ENCODE results near the gene ARFIP1. TPM values are rescaled to one million over a fixed set of nuclear protein-coding genes. Genes with fewer than 3 reads are reported as not detected.

ARFIP1 gene
- total and polyA plus RNA-seq, 9 of the 15 experiments (the other 6 are each of a cell fraction or from before 2014, with no cell fraction given), result 14.1 to 25.1 (median 20.9) TPM

DNA sequence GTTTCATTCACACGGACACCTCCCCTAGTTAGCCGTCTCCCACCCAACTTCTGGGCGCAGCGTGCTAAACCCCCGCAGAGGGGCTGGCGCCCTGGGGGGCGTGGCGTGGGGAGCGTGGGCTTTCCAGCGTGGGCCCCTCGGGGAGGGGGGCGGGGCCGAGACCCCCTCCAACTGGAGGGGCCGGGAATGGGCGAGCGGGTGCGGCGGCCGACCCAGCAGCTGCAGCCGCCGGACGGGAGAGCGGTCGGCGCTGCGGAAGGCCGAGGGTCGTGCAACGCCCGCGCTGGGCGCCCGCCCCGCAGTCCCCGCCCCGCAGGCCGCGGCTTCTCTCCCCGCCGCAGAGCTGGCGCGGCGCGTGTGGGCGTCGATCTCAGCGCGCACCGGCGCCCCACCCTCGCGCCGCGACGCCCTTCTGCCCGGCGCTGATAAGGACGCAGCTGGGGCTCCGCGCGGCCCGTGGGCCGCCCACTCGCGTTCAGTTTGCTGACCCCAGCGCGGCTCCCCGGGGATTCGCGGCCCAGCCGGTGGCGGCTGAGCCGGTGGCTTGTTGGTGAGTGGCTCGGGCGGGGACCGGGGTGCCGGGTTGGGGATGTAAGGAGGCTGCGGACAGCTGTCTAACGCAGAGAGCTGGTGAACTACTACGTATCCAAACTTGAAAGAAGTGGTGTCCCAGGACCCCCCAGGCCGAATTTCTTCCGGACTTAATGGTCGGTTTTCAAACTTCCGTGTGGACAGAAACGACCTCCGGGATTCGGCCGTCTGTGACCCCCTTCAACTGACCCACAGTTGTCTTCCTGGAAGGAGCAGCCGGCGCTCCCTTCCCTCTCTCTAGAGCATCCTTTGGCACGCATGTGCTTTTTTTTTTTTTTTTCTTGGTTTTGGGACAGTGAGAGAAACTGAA lies 157.8 kb downstream of the ARFIP1 start (continued):
- TF ChIP-seq, protein P1, sequence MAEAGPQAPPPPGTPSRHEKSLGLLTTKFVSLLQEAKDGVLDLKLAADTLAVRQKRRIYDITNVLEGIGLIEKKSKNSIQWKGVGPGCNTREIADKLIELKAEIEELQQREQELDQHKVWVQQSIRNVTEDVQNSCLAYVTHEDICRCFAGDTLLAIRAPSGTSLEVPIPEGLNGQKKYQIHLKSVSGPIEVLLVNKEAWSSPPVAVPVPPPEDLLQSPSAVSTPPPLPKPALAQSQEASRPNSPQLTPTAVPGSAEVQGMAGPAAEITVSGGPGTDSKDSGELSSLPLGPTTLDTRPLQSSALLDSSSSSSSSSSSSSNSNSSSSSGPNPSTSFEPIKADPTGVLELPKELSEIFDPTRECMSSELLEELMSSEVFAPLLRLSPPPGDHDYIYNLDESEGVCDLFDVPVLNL (CRISPR knock-in tag; IDR thresholded peaks at IDR 0.05; ENCODE audit: low read depth), result no peak
- no peak for TF ChIP-seq OTX1 (CRISPR knock-in tag; IDR thresholded peaks at IDR 0.05)
- TF ChIP-seq, protein P2, sequence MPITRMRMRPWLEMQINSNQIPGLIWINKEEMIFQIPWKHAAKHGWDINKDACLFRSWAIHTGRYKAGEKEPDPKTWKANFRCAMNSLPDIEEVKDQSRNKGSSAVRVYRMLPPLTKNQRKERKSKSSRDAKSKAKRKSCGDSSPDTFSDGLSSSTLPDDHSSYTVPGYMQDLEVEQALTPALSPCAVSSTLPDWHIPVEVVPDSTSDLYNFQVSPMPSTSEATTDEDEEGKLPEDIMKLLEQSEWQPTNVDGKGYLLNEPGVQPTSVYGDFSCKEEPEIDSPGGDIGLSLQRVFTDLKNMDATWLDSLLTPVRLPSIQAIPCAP (CRISPR knock-in tag; IDR thresholded peaks at IDR 0.05; ENCODE audit: borderline replicate concordance), result no peak
- TF ChIP-seq, protein P3, sequence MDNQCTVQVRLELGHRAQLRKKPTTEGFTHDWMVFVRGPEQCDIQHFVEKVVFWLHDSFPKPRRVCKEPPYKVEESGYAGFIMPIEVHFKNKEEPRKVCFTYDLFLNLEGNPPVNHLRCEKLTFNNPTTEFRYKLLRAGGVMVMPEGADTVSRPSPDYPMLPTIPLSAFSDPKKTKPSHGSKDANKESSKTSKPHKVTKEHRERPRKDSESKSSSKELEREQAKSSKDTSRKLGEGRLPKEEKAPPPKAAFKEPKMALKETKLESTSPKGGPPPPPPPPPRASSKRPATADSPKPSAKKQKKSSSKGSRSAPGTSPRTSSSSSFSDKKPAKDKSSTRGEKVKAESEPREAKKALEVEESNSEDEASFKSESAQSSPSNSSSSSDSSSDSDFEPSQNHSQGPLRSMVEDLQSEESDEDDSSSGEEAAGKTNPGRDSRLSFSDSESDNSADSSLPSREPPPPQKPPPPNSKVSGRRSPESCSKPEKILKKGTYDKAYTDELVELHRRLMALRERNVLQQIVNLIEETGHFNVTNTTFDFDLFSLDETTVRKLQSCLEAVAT (IDR thresholded peaks at IDR 0.05), result no peak
- no peak for TF ChIP-seq CBX5 (IDR thresholded peaks at IDR 0.05; ENCODE audit: borderline replicate concordance, low read depth)
- TF ChIP-seq, protein P4, sequence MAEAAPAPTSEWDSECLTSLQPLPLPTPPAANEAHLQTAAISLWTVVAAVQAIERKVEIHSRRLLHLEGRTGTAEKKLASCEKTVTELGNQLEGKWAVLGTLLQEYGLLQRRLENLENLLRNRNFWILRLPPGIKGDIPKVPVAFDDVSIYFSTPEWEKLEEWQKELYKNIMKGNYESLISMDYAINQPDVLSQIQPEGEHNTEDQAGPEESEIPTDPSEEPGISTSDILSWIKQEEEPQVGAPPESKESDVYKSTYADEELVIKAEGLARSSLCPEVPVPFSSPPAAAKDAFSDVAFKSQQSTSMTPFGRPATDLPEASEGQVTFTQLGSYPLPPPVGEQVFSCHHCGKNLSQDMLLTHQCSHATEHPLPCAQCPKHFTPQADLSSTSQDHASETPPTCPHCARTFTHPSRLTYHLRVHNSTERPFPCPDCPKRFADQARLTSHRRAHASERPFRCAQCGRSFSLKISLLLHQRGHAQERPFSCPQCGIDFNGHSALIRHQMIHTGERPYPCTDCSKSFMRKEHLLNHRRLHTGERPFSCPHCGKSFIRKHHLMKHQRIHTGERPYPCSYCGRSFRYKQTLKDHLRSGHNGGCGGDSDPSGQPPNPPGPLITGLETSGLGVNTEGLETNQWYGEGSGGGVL (CRISPR knock-in tag; IDR thresholded peaks at IDR 0.05), result no peak
- no peak for TF ChIP-seq KDM4B (IDR thresholded peaks at IDR 0.05; ENCODE audit: borderline replicate concordance in 2 of 2, low read depth in 1 of 2)
- TF ChIP-seq, protein P5, sequence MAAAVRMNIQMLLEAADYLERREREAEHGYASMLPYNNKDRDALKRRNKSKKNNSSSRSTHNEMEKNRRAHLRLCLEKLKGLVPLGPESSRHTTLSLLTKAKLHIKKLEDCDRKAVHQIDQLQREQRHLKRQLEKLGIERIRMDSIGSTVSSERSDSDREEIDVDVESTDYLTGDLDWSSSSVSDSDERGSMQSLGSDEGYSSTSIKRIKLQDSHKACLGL (CRISPR knock-in tag; IDR thresholded peaks at IDR 0.05; ENCODE audit: borderline replicate concordance, poor library complexity, severe bottlenecking), result no peak
- TF ChIP-seq DIDO1 (tag; IDR thresholded peaks at IDR 0.05; ENCODE audit: low read depth), result no peak
- TF ChIP-seq, protein P6, sequence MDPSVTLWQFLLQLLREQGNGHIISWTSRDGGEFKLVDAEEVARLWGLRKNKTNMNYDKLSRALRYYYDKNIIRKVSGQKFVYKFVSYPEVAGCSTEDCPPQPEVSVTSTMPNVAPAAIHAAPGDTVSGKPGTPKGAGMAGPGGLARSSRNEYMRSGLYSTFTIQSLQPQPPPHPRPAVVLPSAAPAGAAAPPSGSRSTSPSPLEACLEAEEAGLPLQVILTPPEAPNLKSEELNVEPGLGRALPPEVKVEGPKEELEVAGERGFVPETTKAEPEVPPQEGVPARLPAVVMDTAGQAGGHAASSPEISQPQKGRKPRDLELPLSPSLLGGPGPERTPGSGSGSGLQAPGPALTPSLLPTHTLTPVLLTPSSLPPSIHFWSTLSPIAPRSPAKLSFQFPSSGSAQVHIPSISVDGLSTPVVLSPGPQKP (CRISPR knock-in tag; IDR thresholded peaks at IDR 0.05), result no peak
- no peak for TF ChIP-seq TEAD2 (tag; IDR thresholded peaks at IDR 0.05)
- peak; percentile 30; the same call in 1 of the 2 replicates for TF ChIP-seq KDM2B (CRISPR knock-in tag; IDR thresholded peaks at IDR 0.05)
- no peak for TF ChIP-seq ATF7 (IDR thresholded peaks at IDR 0.05)
- TF ChIP-seq SLC30A9 (CRISPR knock-in tag; IDR thresholded peaks at IDR 0.05), result no peak
- TF ChIP-seq DMBX1 (CRISPR knock-in tag; IDR thresholded peaks at IDR 0.05; ENCODE audit: borderline replicate concordance), result no peak
- TF ChIP-seq ARID1B (IDR thresholded peaks at IDR 0.05), result peak; percentile 38; the same call in 1 of the 2 replicates
- no peak for TF ChIP-seq SOX6 (IDR thresholded peaks at IDR 0.05)
- no peak for TF ChIP-seq ZNF133 (CRISPR knock-in tag; IDR thresholded peaks at IDR 0.05)
- TF ChIP-seq ZNF785 (CRISPR knock-in tag; IDR thresholded peaks at IDR 0.05), result no peak
- no peak for TF ChIP-seq ZNF699 (CRISPR knock-in tag; IDR thresholded peaks at IDR 0.05; ENCODE audit: insufficient replicate concordance)
- TF ChIP-seq ZNF444 (CRISPR knock-in tag; IDR thresholded peaks at IDR 0.05), result no peak
